ENCODE results near the gene UMODL1. TPM values are rescaled to one million over a fixed set of nuclear protein-coding genes. Genes with fewer than 3 reads are reported as not detected.

Gene UMODL1
- total RNA-seq, 2 experiments from 2014 or later, result 0.26 to 0.30 TPM

DNA sequence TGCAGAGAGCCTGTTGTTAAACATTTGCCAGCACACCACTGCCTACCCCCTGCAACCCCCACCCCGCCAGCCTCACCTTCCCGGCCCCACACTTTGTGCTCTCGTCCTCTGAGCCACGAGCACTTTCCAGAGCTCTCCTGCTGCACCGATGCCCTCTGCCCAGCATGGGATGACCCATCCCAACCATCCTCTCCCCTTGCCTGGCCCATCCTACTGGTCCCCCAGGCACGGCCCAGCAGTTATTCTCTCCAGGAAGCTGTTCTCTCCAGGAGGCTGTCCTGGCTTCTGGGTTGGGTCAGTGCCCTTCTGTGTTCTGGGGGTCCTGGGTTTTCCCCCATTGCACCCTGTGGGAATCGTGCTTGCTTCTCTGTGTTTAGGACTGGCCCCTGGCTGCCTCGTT is 87.7 kb downstream of the UMODL1 start:
- ATAC-seq (ENCODE audit: low read depth) (no peak), DNase-seq (peak; percentile 14)
- Mint-ChIP-seq H3K9me3 (no peaks in the 10 kb centered on the region), H3K27me3 (no peaks in the 10 kb centered on the region), H3K4me3 (no peak overlapping the region), H3K36me3 (peaks cover 2% of the 10 kb centered on the region), H3K4me1 (peaks cover 26% of the 10 kb centered on the region), H3K27ac (no peak overlapping the region)
- POLR2A ChIA-PET, result interaction anchor here (1.0 to 1.1 kb wide), 2 partner anchors 30 to 34 kb away, joined by 3 read pairs; no protein-coding TSS in a partner anchor

DNA sequence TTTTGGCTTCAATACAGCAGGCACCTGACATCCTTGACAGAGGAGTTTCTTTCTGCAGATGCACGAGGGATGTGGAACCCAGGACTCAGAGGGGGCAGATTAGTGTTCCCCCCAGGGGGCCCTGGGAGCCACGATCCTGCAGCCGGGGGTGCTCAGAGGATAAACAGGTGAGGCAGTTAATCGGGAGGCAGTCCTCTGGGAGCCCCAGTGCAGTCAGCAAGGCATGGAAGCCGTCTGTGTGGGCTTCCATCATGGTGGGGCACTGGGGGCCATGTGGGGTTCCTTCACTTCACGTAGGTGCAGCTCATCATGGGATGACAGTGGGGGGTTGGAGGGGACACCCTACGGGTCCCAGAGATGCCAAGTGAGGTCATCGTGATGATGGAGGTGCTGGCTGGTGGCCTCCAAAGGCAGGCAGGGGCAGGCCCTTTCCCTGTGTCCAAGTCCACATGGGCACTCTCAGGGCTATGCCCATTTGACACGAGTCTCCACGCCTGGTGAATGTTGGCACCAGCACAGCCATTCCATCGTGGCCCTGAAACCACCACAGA is 88.5 kb downstream of the UMODL1 start:
- no peak overlapping the region for H3K4me3 Mint-ChIP-seq
- H3K4me1 Mint-ChIP-seq, result peaks cover 32% of the 10 kb centered on the region
- POLR2A ChIA-PET, result interaction anchor here (1.0 to 1.1 kb wide), 2 partner anchors 29 to 34 kb away, joined by 3 read pairs; no protein-coding TSS in a partner anchor
- peaks cover 2% of the 10 kb centered on the region for H3K36me3 Mint-ChIP-seq
- DNase-seq (peak; percentile 16), ATAC-seq (ENCODE audit: low read depth) (no peak)
- no peaks in the 10 kb centered on the region for H3K9me3 Mint-ChIP-seq
- no peaks in the 10 kb centered on the region for H3K27me3 Mint-ChIP-seq
- H3K27ac Mint-ChIP-seq, result peak overlapping the region; percentile 40

DNA sequence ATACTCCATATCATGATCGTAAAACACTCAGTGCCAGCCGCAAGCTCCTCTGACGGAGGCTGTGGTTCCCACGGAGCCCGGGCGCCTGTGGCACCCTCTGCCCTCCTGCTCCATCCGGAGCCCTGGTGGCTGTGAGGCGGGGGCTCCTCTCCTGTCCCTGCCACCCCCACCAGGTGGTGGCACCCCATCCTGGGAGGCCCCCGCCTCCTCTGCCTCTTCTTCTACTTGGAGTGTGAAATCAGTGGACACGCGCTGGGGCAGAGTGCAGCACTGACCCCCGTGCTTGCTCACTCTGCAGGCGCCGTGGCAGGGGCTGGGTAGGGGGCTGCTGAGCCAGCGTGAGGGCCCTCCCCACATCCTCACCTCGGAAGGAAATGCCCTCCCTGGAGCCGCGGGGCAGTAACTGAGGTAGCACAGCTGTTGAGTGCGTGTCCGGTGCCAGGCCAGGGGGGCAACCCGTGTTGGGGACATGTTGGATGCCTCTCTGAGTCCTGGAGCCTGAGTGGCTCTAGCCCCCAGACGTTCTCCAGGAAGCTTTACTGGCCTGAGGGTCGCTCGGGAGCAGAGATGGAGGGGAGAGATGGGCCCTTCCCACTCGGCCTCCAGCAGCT is 89.1 kb downstream of the UMODL1 start:
- H3K27me3 Mint-ChIP-seq, result no peaks in the 10 kb centered on the region
- peaks cover 36% of the 10 kb centered on the region for H3K4me1 Mint-ChIP-seq
- H3K4me3 Mint-ChIP-seq, result no peak overlapping the region
- peak; percentile 28 for DNase-seq
- POLR2A ChIA-PET, result interaction anchor here (1.0 to 1.1 kb wide), 2 partner anchors 28 to 33 kb away, joined by 3 read pairs; no protein-coding TSS in a partner anchor
- H3K27ac Mint-ChIP-seq, result no peak overlapping the region
- H3K36me3 Mint-ChIP-seq, result peaks cover 2% of the 10 kb centered on the region
- H3K9me3 Mint-ChIP-seq, result no peaks in the 10 kb centered on the region
- ATAC-seq (ENCODE audit: low read depth), result no peak

DNA sequence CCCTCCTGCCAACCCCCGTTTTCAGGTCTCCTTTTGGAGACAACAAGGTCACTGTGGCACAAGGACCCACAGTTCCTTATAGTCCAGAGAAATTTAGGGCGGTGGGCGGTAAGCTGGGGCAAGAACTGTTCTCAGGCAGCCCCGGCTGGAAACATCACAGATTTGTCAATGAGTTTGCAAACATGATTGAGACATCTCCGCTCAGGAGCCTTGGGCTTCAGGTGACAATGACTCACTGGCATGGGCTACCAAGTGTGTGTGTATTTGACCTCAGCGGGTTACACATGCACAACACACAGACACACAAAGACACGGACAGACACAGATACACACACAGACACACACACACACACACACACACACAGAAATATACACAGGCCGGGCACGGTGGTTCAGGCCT is 89.6 kb downstream of the UMODL1 start:
- H3K36me3 Mint-ChIP-seq, result peaks cover 2% of the 10 kb centered on the region
- no peak for DNase-seq
- peaks cover 36% of the 10 kb centered on the region for H3K4me1 Mint-ChIP-seq
- H3K4me3 Mint-ChIP-seq, result peak overlapping the region; percentile 56
- no peaks in the 10 kb centered on the region for H3K9me3 Mint-ChIP-seq
- no peaks in the 10 kb centered on the region for H3K27me3 Mint-ChIP-seq
- ATAC-seq (ENCODE audit: low read depth), result no peak
- POLR2A ChIA-PET, result no interaction called here
- peak overlapping the region; percentile 14 for H3K27ac Mint-ChIP-seq

DNA sequence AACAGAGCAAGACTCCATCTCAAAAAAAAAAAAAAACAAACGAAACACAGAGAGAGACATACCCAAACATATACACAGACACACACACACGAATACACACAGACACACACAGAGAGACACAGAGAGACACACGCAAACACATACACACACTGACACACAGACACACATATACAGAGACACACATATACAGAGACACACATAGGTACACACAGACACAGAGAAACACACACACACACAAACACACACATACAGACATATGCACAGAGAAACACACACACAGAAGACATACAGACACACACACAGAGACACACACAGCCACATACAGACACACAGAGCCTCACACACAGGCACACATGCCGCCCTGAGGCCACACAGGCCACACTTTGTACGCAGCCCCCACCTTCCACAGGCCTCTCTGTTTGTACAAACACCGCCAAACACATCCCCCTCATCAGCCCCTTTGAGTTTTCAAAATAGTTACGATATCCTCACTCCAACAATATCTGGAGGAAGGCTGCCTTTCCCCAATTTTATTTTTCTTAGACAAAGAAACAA is 90.4 kb downstream of the UMODL1 start:
- ATAC-seq (ENCODE audit: low read depth) (peak; percentile 62), DNase-seq (peak; percentile 47)
- Mint-ChIP-seq H3K4me3 (peak overlapping the region; percentile 56), H3K9me3 (no peaks in the 10 kb centered on the region), H3K36me3 (peaks cover 2% of the 10 kb centered on the region), H3K27ac (peak overlapping the region; percentile 90), H3K27me3 (no peaks in the 10 kb centered on the region), H3K4me1 (peaks cover 36% of the 10 kb centered on the region)
- POLR2A ChIA-PET, result no interaction called here

DNA sequence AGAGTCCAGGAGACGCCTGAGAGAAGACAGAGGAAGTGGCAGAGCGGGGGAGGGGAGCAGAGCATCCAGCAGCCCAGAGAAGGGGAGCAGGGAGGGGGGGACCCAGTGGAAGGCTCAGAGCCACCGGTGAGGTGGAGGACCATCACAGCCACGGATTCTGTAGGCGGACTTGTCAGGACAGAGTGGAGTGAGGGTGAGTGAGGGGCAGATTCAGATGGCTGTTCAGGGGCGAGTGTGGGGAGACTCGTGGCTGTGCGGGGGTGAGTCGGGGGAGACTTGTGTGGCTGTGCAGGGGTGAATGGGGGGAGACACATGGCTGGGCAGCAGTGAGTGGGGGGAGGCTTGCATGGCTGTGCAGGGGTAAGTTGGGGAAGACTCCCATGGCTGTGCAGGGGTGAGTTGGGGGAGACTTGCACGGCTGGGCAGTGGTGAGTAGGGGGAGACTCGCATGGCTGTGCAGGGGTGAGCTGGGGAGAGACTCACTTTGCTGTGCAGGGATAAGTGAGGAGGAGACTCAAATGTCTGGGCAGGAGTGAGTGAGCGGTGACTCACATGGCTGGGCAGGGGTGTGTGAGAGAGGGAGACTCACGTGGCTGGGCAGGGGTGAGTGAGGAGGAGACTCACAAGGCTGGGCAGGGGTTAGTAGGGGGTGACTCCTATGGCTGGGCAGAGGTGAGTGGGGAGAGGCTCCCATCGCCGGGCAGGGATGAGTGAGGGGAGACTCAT is 91.0 kb downstream of the UMODL1 start:
- DNase-seq (peak; percentile 61), ATAC-seq (ENCODE audit: low read depth) (peak; percentile 57)
- Mint-ChIP-seq H3K27ac (peak overlapping the region; percentile 90), H3K9me3 (no peaks in the 10 kb centered on the region), H3K36me3 (peaks cover 2% of the 10 kb centered on the region), H3K27me3 (no peaks in the 10 kb centered on the region), H3K4me1 (peaks cover 36% of the 10 kb centered on the region), H3K4me3 (peak overlapping the region; percentile 56)
- POLR2A ChIA-PET, result no interaction called here

DNA sequence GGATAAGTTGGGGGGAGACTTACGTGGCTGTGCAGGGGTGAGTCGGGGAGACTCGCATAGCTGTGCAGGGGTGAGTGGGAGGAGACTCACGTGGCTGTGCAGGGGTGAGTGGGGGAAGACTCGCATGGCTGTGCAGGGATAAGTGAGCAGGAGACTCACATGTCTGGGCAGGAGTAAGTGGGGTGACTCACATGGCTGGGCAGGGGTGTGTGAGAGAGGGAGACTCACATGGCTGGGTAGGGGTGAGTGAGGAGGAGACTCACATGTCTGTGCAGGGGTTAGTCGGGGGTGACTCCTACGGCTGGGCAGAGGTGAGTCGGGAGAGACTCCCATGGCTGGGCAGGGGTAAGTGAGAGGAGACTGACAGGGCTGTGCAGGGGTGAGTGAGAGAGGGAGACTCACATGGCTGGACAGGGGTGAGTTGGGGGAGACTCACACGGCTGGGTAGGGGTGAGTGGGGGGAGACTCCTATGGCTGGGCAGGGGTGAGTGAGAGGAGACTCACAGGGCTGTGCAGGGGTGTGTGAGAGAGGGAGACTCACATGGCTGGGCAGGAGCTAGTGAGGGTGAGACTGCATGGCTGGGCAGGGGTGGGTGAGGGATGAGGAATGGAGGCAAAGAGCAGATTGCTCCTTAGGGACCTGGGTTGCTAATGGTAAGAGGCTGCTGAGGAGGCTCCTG is 91.9 kb downstream of the UMODL1 start:
- Mint-ChIP-seq H3K36me3 (peaks cover 2% of the 10 kb centered on the region), H3K27me3 (no peaks in the 10 kb centered on the region), H3K4me3 (no peak overlapping the region), H3K27ac (peak overlapping the region; percentile 90), H3K9me3 (no peaks in the 10 kb centered on the region), H3K4me1 (peaks cover 36% of the 10 kb centered on the region)
- DNase-seq (peak; percentile 28), ATAC-seq (ENCODE audit: low read depth) (no peak)
- POLR2A ChIA-PET, result interaction anchor here (1.2 to 1.6 kb wide), 2 partner anchors 96 to 106 kb away, joined by 3 to 6 read pairs; no protein-coding TSS in a partner anchor

DNA sequence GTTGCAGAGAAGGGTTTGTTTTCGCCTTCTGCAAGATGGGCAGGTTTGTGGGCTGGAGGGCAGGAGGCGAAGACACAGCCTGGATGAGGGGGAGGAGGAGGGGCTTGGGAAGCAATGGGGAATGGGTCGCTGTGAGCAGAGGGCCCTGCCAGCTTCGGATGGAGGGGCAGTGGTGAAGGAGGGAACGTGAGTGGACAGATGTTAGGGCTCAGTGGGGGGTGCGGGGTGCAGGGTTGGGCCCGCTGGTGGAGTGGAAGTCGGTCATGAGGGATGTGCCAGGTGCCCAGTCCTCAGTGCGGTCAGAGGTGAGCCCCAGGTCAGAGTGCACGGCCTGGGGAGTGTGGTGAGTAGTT is 92.4 kb downstream of the UMODL1 start:
- no peak overlapping the region for H3K4me3 Mint-ChIP-seq
- peaks cover 36% of the 10 kb centered on the region for H3K4me1 Mint-ChIP-seq
- ATAC-seq (ENCODE audit: low read depth) (no peak), DNase-seq (peak; percentile 27)
- POLR2A ChIA-PET, result interaction anchor here (1.2 to 1.6 kb wide), 3 partner anchors 25 to 106 kb away, joined by 3 to 6 read pairs (median 4); no protein-coding TSS in a partner anchor
- H3K27ac Mint-ChIP-seq, result peak overlapping the region; percentile 90
- peaks cover 2% of the 10 kb centered on the region for H3K36me3 Mint-ChIP-seq
- H3K27me3 Mint-ChIP-seq, result no peaks in the 10 kb centered on the region
- H3K9me3 Mint-ChIP-seq, result no peaks in the 10 kb centered on the region

DNA sequence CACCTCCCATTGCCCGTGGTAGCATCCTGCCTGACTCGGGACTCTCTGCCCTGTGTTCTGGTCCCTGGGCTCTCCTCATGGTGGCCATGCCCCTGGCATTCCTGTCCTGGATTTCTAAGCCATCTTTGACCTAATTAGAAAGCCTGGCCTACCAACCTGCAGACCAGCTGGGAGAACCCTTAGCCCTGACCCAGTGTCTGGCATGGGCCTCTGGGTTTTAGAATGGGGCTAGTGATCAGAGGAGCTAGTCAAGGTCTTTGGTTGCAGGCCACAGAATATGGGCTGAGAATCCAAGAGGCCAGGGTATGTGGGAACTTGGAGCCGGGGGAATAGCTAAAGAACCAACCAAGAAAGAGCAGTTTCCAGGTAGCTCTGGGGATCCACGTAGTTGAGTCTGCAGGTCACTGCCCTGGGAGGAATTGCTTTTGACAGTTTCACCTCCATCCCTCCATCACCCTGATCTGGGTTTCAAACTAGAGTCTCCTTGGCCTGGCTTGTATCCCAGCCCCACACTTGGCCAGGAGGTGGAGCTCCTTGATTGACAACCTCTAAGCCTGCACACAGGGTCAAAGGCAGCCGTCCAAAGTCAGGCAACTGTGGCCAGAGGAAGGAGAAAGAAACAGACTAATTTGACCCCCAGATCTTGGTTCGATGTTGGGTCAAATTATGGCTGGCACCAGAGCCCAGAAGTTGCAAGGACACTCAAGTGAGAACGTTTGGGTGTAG is 93.1 kb downstream of the UMODL1 start:
- Mint-ChIP-seq H3K36me3 (peaks cover 2% of the 10 kb centered on the region), H3K27me3 (peaks cover under 1% of the 10 kb centered on the region), H3K27ac (peak overlapping the region; percentile 9), H3K4me3 (no peak overlapping the region), H3K9me3 (no peaks in the 10 kb centered on the region), H3K4me1 (peaks cover 36% of the 10 kb centered on the region)
- peak; percentile 60 for ATAC-seq (ENCODE audit: low read depth)
- POLR2A ChIA-PET, result interaction anchor here (0.5 to 1.6 kb wide), 4 partner anchors 24 to 105 kb away, joined by 3 to 6 read pairs (median 4); no protein-coding TSS in a partner anchor
- DNase-seq, result peak; percentile 57

DNA sequence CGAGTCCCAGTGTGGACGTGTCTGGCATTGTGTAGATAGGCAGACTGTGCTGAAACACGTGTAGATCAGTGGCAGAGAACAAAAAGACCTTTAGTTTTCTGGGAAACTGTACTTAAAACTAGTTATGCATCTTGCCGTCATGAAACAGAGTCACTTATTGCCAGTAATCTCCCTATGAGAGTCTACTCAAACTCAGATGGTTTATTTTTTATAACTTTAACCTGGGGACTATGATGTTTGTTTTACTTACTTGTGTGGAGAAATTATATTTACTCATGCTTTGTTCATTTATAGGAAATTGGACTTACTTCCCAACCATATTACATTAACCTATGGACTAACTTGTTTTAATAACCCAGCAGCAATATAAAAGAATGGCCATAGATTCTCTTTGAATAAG is 93.7 kb downstream of the UMODL1 start:
- peaks cover 2% of the 10 kb centered on the region for H3K27me3 Mint-ChIP-seq
- no peak overlapping the region for H3K27ac Mint-ChIP-seq
- DNase-seq (no peak), ATAC-seq (ENCODE audit: low read depth) (no peak)
- H3K36me3 Mint-ChIP-seq, result peaks cover 2% of the 10 kb centered on the region
- H3K4me1 Mint-ChIP-seq, result peaks cover 37% of the 10 kb centered on the region
- H3K4me3 Mint-ChIP-seq, result no peak overlapping the region
- POLR2A ChIA-PET, result interaction anchor here (0.5 to 1.6 kb wide), 2 partner anchors 60 to 94 kb away, joined by 3 to 6 read pairs; no protein-coding TSS in a partner anchor
- no peaks in the 10 kb centered on the region for H3K9me3 Mint-ChIP-seq

DNA sequence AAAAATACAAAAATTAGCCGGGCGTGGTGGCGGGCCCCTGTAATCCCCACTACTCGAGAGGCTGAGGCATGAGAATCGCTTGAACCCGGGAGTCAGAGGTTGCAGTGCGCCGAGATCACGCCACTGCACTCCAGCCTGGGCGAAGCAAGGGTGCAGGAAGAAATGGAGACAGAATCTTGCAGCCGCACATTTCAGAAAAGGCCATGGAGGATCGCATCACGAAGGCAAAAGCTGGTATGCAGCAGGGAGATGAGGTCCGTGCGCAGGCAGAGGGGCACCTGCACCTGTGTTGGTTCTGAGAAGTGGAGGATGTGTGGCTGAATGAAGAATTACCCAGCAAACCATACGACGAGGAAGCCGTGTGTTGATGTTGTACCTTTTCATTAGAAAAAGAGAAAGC is 94.8 kb downstream of the UMODL1 start:
- H3K9me3 Mint-ChIP-seq, result no peaks in the 10 kb centered on the region
- no peak for ATAC-seq (ENCODE audit: low read depth)
- no peak overlapping the region for H3K4me3 Mint-ChIP-seq
- no peak for DNase-seq
- POLR2A ChIA-PET, result no interaction called here
- peaks cover 2% of the 10 kb centered on the region for H3K36me3 Mint-ChIP-seq
- peaks cover 2% of the 10 kb centered on the region for H3K27me3 Mint-ChIP-seq
- peaks cover 35% of the 10 kb centered on the region for H3K4me1 Mint-ChIP-seq
- H3K27ac Mint-ChIP-seq, result no peak overlapping the region

DNA sequence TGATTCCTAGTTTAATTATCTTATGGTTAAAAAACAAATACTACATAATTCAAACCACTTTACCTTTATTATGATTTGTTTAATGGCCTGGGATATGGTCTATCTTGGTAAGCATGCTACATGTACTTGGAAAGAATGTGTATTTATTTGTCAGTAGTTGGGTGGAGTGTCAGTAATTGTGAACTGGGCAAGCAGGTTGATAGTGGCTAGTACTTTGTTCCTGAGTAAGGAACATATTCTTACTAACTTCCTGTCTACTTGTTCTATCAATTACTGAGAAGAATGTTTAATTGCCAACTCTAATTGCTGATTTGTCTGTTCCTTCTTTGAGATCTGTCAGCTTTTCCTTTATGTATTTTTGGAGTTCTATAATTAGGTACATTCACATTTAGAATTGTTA is 98.6 kb downstream of the UMODL1 start:
- peaks cover 3% of the 10 kb centered on the region for H3K4me1 Mint-ChIP-seq

More for the DNA sequence above, 98.6 kb downstream of the UMODL1 start:
- no peak overlapping the region for H3K27ac Mint-ChIP-seq
- peaks cover 2% of the 10 kb centered on the region for H3K27me3 Mint-ChIP-seq
- DNase-seq (no peak), ATAC-seq (ENCODE audit: low read depth) (no peak)
- no peaks in the 10 kb centered on the region for H3K36me3 Mint-ChIP-seq
- POLR2A ChIA-PET, result no interaction called here
- no peak overlapping the region for H3K4me3 Mint-ChIP-seq
- no peaks in the 10 kb centered on the region for H3K9me3 Mint-ChIP-seq

All from activated naive CD8-positive, alpha-beta T cell treated with anti-CD3 and anti-CD28 coated beads, Interleukin-2, amount 10 ng/mL, durations not matched to agents 7 days and 5 days (primary cell).